MM.1S (cell line): Measurements from ENCODE around the gene CIITA.

Experiments used
- EZH2phosphoT487 ChIP-seq: fragments of 300-600 bp; sonication (generic); IDR thresholded peaks from 2 replicates; pipeline ENCODE4 v1.6.1; 2018; ENCODE audit warnings: antibody characterized with exemption, low read length
- TF ChIP-seq, protein P1 (sequence below): fragments of 300-600 bp; sonication (generic); IDR thresholded peaks from 2 replicates; pipeline ENCODE4 v1.5.1; 2016; ENCODE audit warnings: antibody characterized with exemption, low read length, mixed read lengths

DNA sequence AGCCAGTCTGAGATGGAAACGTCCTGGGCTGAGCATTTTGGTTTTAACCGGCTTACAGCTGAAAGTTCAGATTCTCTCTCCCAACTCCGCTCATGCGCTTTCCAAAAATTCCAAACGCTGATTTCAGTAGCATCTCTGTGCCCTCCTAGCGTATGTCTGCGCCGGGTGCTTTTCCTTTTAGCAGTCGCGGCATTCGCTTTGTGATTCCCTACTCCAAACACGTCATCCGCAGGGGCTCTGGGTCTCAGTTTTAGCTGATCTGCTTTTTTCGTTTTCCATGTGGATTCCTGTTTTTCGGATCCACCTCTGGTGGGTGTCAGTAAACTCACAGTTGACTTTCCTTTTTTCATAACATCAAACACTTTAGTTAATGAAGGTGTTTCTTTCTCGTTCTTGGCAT lies 36.3 kb upstream of the CIITA start:
- TF ChIP-seq, protein P1, sequence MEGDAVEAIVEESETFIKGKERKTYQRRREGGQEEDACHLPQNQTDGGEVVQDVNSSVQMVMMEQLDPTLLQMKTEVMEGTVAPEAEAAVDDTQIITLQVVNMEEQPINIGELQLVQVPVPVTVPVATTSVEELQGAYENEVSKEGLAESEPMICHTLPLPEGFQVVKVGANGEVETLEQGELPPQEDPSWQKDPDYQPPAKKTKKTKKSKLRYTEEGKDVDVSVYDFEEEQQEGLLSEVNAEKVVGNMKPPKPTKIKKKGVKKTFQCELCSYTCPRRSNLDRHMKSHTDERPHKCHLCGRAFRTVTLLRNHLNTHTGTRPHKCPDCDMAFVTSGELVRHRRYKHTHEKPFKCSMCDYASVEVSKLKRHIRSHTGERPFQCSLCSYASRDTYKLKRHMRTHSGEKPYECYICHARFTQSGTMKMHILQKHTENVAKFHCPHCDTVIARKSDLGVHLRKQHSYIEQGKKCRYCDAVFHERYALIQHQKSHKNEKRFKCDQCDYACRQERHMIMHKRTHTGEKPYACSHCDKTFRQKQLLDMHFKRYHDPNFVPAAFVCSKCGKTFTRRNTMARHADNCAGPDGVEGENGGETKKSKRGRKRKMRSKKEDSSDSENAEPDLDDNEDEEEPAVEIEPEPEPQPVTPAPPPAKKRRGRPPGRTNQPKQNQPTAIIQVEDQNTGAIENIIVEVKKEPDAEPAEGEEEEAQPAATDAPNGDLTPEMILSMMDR, result no peak
- no peak for TF ChIP-seq EZH2phosphoT487
